Nephron progenitor cell (in vitro differentiated cells): ENCODE results near the gene TP73.

Experiments used
- DNase-seq: peaks from one replicate; pipeline ENCODE4 v3.0.0; 2021
- H3K27ac Mint-ChIP-seq: 2 replicates; pipeline ENCODE4 v1.8.0; 2021; ENCODE audit warnings: mild to moderate bottlenecking, moderate library complexity, mixed read lengths
- H3K27me3 Mint-ChIP-seq: 2 replicates; pipeline ENCODE4 v1.8.0; 2021; ENCODE audit warnings: mild to moderate bottlenecking, low read depth, mixed read lengths; ENCODE audit not compliant: poor library complexity
- H3K36me3 Mint-ChIP-seq: 2 replicates; pipeline ENCODE4 v1.8.0; 2021; ENCODE audit warnings: low read depth, mixed read lengths
- H3K4me1 Mint-ChIP-seq: 2 replicates; pipeline ENCODE4 v1.8.0; 2021; ENCODE audit warnings: mixed read lengths
- H3K4me3 Mint-ChIP-seq: 2 replicates; pipeline ENCODE4 v1.8.0; 2021; ENCODE audit warnings: mild to moderate bottlenecking, moderate library complexity, mixed read lengths
- H3K9me3 Mint-ChIP-seq: 2 replicates; pipeline ENCODE4 v1.8.0; 2021; ENCODE audit warnings: mild to moderate bottlenecking, moderate library complexity, mixed read lengths
- CTCF ChIP-seq: fragments of 200-600 bp; sonication (generic); IDR thresholded peaks from 2 replicates; pipeline ENCODE4 v1.5.0; 2021; ENCODE audit warnings: antibody characterized with exemption

Gene TP73

GRCh38 chr1:3641046-3641760 is 11.1 kb upstream of the TP73 start:
- no peak overlapping the region for H3K4me3 Mint-ChIP-seq
- H3K9me3 Mint-ChIP-seq: no peaks in the 10 kb centered on the region
- peaks cover 6% of the 10 kb centered on the region for H3K4me1 Mint-ChIP-seq
- DNase-seq: no peak
- H3K36me3 Mint-ChIP-seq: peaks cover 30% of the 10 kb centered on the region
- H3K27me3 Mint-ChIP-seq: no peaks in the 10 kb centered on the region
- no peak overlapping the region for H3K27ac Mint-ChIP-seq
- TF ChIP-seq CTCF: no peak

GRCh38 chr1:3641816-3642215 is 10.5 kb upstream of the TP73 start:
- Mint-ChIP-seq H3K36me3 (peaks cover 25% of the 10 kb centered on the region), H3K9me3 (no peaks in the 10 kb centered on the region), H3K4me3 (no peak overlapping the region), H3K4me1 (peaks cover 6% of the 10 kb centered on the region), H3K27me3 (no peaks in the 10 kb centered on the region), H3K27ac (no peak overlapping the region)
- TF ChIP-seq CTCF: no peak
- no peak for DNase-seq

GRCh38 chr1:3642919-3643675 is 9.2 kb upstream of the TP73 start:
- Mint-ChIP-seq H3K27ac (peak overlapping the region; percentile 57), H3K4me3 (no peak overlapping the region), H3K4me1 (peaks cover 6% of the 10 kb centered on the region), H3K9me3 (no peaks in the 10 kb centered on the region), H3K27me3 (no peaks in the 10 kb centered on the region), H3K36me3 (peaks cover 23% of the 10 kb centered on the region)
- TF ChIP-seq CTCF: no peak
- no peak for DNase-seq

GRCh38 chr1:3644273-3644672 is 8.0 kb upstream of the TP73 start:
- Mint-ChIP-seq H3K27me3 (peaks cover 2% of the 10 kb centered on the region), H3K4me1 (peaks cover 17% of the 10 kb centered on the region), H3K36me3 (peaks cover 23% of the 10 kb centered on the region), H3K9me3 (no peaks in the 10 kb centered on the region), H3K4me3 (no peak overlapping the region), H3K27ac (no peak overlapping the region)
- no peak for TF ChIP-seq CTCF
- DNase-seq: no peak

- peaks cover 17% of the 10 kb centered on the region for H3K4me1 Mint-ChIP-seq
- H3K27ac Mint-ChIP-seq: no peak overlapping the region
- peaks cover 23% of the 10 kb centered on the region for H3K36me3 Mint-ChIP-seq
- peaks cover 8% of the 10 kb centered on the region for H3K27me3 Mint-ChIP-seq
- H3K4me3 Mint-ChIP-seq: no peak overlapping the region
- no peaks in the 10 kb centered on the region for H3K9me3 Mint-ChIP-seq
- DNase-seq: no peak
- TF ChIP-seq CTCF: no peak
These were observed 7.1 kb upstream of the TP73 start for GRCh38 chr1:3645247-3645646.
